Cardiac septum (tissue), 1 donor: Measurements from ENCODE around the gene NIN. TPM values are rescaled to one million over a fixed set of nuclear protein-coding genes. Genes with fewer than 3 reads are reported as not detected.
"Not testable (repeated sequence)": the region's sequence is repeated elsewhere in the genome, so short reads cannot be mapped to it uniquely, and the experiment has no call there.

ENCODE experiments used
- DNase-seq: peaks from one replicate; pipeline ENCODE4 v3.0.0-alpha.2; 2020; ENCODE audit warnings: low spot score
- intact Hi-C: fragments of 100-400 bp; cut with DNase I; formaldehyde crosslinking; loops from one replicate; pipeline ENCODE4 v1.14.0; 2022
- total RNA-seq: library from RNA; stranded (reverse); fragmentation: NEBNext Ultra II Directional; extraction: Animal tissue kit (Norgen Biotek cat#: 25700); gene quantifications from one replicate; pipeline ENCODE4 v1.2.1, GENCODE V29; 2021
- donor health status: DM: no; HTN: no; CAD: no.

NIN gene
- total RNA-seq, 1 donor from 2014 or later: 59.2 TPM

GRCh38 chr14:50741567-50741966 lies 89.4 kb downstream of the NIN start:
- intact Hi-C loops: no loop called here
- no peak for DNase-seq

GRCh38 chr14:50740856-50741255 lies 90.1 kb downstream of the NIN start:
- intact Hi-C loops: no loop called here
- DNase-seq: no peak

GRCh38 chr14:50739186-50739585 lies 91.8 kb downstream of the NIN start:
- no peak for DNase-seq
- intact Hi-C loops: no loop called here

GRCh38 chr14:50736932-50737419 lies 94.0 kb downstream of the NIN start:
- DNase-seq: no peak
- intact Hi-C loops: no loop called here

GRCh38 chr14:50734950-50735695 lies 95.8 kb downstream of the NIN start:
- intact Hi-C loops: no loop called here

GRCh38 chr14:50733494-50733893 lies 97.5 kb downstream of the NIN start:
- intact Hi-C loops: no loop called here
- no peak for DNase-seq

More at GRCh38 chr14:50734950-50735695, 95.8 kb downstream of the NIN start:
- no peak for DNase-seq

GRCh38 chr14:50728836-50729235 lies 102.1 kb downstream of the NIN start:
- no peak for DNase-seq
- intact Hi-C loops: no loop called here

- intact Hi-C loops: no loop called here
- no peak for DNase-seq
Observed at GRCh38 chr14:50726372-50727107, 104.4 kb downstream of the NIN start.

- DNase-seq: no peak
- intact Hi-C loops: no loop called here
Observed at GRCh38 chr14:50725761-50726160, 105.2 kb downstream of the NIN start.

GRCh38 chr14:50719911-50720759 lies 110.8 kb downstream of the NIN start:
- intact Hi-C loops: loop anchor here (10.0 kb wide), 1 partner anchor 105 kb away; no protein-coding TSS in a partner anchor

GRCh38 chr14:50718949-50719348 lies 112.0 kb downstream of the NIN start:
- intact Hi-C loops: loop anchor here (10.0 kb wide), 1 partner anchor 104 kb away; no protein-coding TSS in a partner anchor
- DNase-seq: no peak

More at GRCh38 chr14:50719911-50720759, 110.8 kb downstream of the NIN start:
- DNase-seq: no peak

- intact Hi-C loops: loop anchor here (10.0 kb wide), 1 partner anchor 103 kb away; no protein-coding TSS in a partner anchor
- DNase-seq: no peak
Observed at GRCh38 chr14:50717811-50718210, 113.2 kb downstream of the NIN start.

GRCh38 chr14:50714450-50715073 lies 116.4 kb downstream of the NIN start:
- intact Hi-C loops: loop anchor here (10.0 kb wide), 1 partner anchor 100 kb away; no protein-coding TSS in a partner anchor
- DNase-seq: no peak

GRCh38 chr14:50711043-50711442 lies 119.9 kb downstream of the NIN start:
- no peak for DNase-seq
- intact Hi-C loops: loop anchor here (10.0 kb wide), 1 partner anchor 96 kb away; no protein-coding TSS in a partner anchor

GRCh38 chr14:50705026-50705593 lies 125.9 kb downstream of the NIN start:
- DNase-seq: no peak
- intact Hi-C loops: no loop called here

GRCh38 chr14:50704454-50705010 lies 126.4 kb downstream of the NIN start:
- no peak for DNase-seq
- intact Hi-C loops: no loop called here

GRCh38 chr14:50697659-50698290 lies 133.2 kb downstream of the NIN start:
- intact Hi-C loops: no loop called here
- no peak for DNase-seq

GRCh38 chr14:50694260-50694659 lies 136.7 kb downstream of the NIN start:
- intact Hi-C loops: not testable (repeated sequence)

More at GRCh38 chr14:50694260-50694659, 136.7 kb downstream of the NIN start:
- not testable (repeated sequence) for DNase-seq
